SK-N-SH (cell line): Measurements from ENCODE around the gene FMNL2. TPM values are rescaled to one million over a fixed set of nuclear protein-coding genes. Genes with fewer than 3 reads are reported as not detected.

Experiments used
- CHD2 ChIP-seq: fragments of 150-350 bp; IDR thresholded peaks from 2 replicates; pipeline ENCODE4 v1.6.1; 2018; ENCODE audit warnings: low read length; ENCODE audit not compliant: partially characterized antibody
- EZH2phosphoT487 ChIP-seq: fragments of 200-600 bp; sonication (generic); IDR thresholded peaks from 2 replicates; pipeline ENCODE4 v1.6.1; 2017; ENCODE audit warnings: low read depth, mixed run types, mild to moderate bottlenecking, antibody characterized with exemption, moderate library complexity, borderline replicate concordance
- FOSL2 ChIP-seq: IDR thresholded peaks from 2 replicates; pipeline ENCODE4 v1.4.0; 2012; ENCODE audit warnings: low read depth, mild to moderate bottlenecking, moderate library complexity, borderline replicate concordance
- GABPA ChIP-seq: IDR thresholded peaks from 2 replicates; pipeline ENCODE4 v1.4.0; 2012; ENCODE audit warnings: low read depth, mild to moderate bottlenecking
- IRF3 ChIP-seq: fragments of 150-350 bp; IDR thresholded peaks from 2 replicates; pipeline ENCODE4 v1.6.1; 2016; ENCODE audit warnings: mild to moderate bottlenecking, low read depth, low read length
- MXI1 ChIP-seq: IDR thresholded peaks from 2 replicates; pipeline ENCODE4 v1.6.1; 2012; ENCODE audit warnings: mild to moderate bottlenecking, low read depth, low read length, improper control_type of control experiment
- PBX3 ChIP-seq: IDR thresholded peaks from 2 replicates; pipeline ENCODE4; 2012
- POLR2AphosphoS5 ChIP-seq: IDR thresholded peaks from 2 replicates; pipeline ENCODE4 v1.6.1; 2012; ENCODE audit warnings: low read depth, low read length
- RAD21 ChIP-seq: IDR thresholded peaks from 2 replicates; pipeline ENCODE4 v1.6.1; 2012; ENCODE audit warnings: mild to moderate bottlenecking, low read length
- REST ChIP-seq: IDR thresholded peaks from 2 replicates; pipeline ENCODE4 v1.6.1; 2012; ENCODE audit warnings: mild to moderate bottlenecking, low read depth, low read length, moderate library complexity
- RXRA ChIP-seq: IDR thresholded peaks from 2 replicates; pipeline ENCODE4 v1.4.0; 2012; ENCODE audit warnings: low read depth, mild to moderate bottlenecking, borderline replicate concordance
- SMC3 ChIP-seq: IDR thresholded peaks from 2 replicates; pipeline ENCODE4 v1.6.1; 2012; ENCODE audit warnings: low read depth, low read length, improper control_type of control experiment
- TEAD4 ChIP-seq: IDR thresholded peaks from 2 replicates; pipeline ENCODE4 v1.4.0; 2012; ENCODE audit warnings: mild to moderate bottlenecking, borderline replicate concordance; ENCODE audit not compliant: insufficient read depth
- USF1 ChIP-seq: IDR thresholded peaks from 2 replicates; pipeline ENCODE4 v1.4.0; 2012; ENCODE audit warnings: low read depth, borderline replicate concordance
- USF2 ChIP-seq: fragments of 150-350 bp; IDR thresholded peaks from 2 replicates; pipeline ENCODE4 v1.6.1; 2017; ENCODE audit warnings: antibody characterized with exemption, low read length, low read depth, borderline replicate concordance
- polyA plus RNA-seq, 3 experiments: library from polyadenylated mRNA; depleted of rRNA; stranded (reverse); fragments of >200 nt; gene quantifications; 2 replicates each; pipeline ENCODE4 v1.2.3, GENCODE V29; 2012

FMNL2 gene
- polyA plus RNA-seq, 1 of the 3 experiments (the other 2 are of a cell fraction), result 14.5 TPM

GRCh38 chr2:152421521-152422370 is 86.8 kb downstream of the FMNL2 start (continued):
- peak; percentile 65; the same call in 1 of the 2 replicates for TF ChIP-seq USF1
- TF ChIP-seq RXRA, result peak; percentile 53; the same call in 1 of the 2 replicates
- TF ChIP-seq USF2, result no peak
- peak; percentile 48; the same call in 1 of the 2 replicates for TF ChIP-seq REST
- no peak for TF ChIP-seq CHD2
- no peak for TF ChIP-seq SMC3
- peak; percentile 77 for TF ChIP-seq PBX3
- TF ChIP-seq TEAD4, result peak; percentile 78
- no peak for TF ChIP-seq EZH2phosphoT487
- no peak for TF ChIP-seq RAD21
- TF ChIP-seq IRF3, result no peak
- TF ChIP-seq POLR2AphosphoS5, result peak; percentile 51; the same call in 1 of the 2 replicates
- peak; percentile 97 for TF ChIP-seq FOSL2
- no peak for TF ChIP-seq GABPA
- no peak; the same call in 1 of the 2 replicates for TF ChIP-seq MXI1
